HG02938 (cell line): ENCODE measurements around the gene FBRSL1.
"Not testable (repeated sequence)": the region's sequence is repeated elsewhere in the genome, so short reads cannot be mapped to it uniquely, and the experiment has no call there.

Experiments
- ATAC-seq: cut with Tn5 transposase; IDR thresholded peaks from one replicate; pipeline ENCODE4 v1.9.1; 2021; ENCODE audit warnings: mild to moderate bottlenecking, moderate library complexity; ENCODE audit not compliant: unreplicated experiment

FBRSL1 gene

GRCh38 chr12:132522592-132523380 lies 32.8 kb downstream of the FBRSL1 start:
- no peak for ATAC-seq

- ATAC-seq: no peak
These were observed 33.8 kb downstream of the FBRSL1 start for GRCh38 chr12:132523576-132524331.

GRCh38 chr12:132524405-132524804 lies 34.5 kb downstream of the FBRSL1 start:
- ATAC-seq: no peak

- ATAC-seq: no peak
These were observed 35.3 kb downstream of the FBRSL1 start for GRCh38 chr12:132525011-132525832.

- no peak for ATAC-seq
These were observed 36.0 kb downstream of the FBRSL1 start for GRCh38 chr12:132525833-132526455.

- ATAC-seq: no peak
These were observed 37.4 kb downstream of the FBRSL1 start for GRCh38 chr12:132527186-132527882.

GRCh38 chr12:132527883-132528264 lies 37.9 kb downstream of the FBRSL1 start:
- ATAC-seq: no peak

GRCh38 chr12:132528564-132529106 lies 38.7 kb downstream of the FBRSL1 start:
- ATAC-seq: no peak

GRCh38 chr12:132529156-132529839 lies 39.3 kb downstream of the FBRSL1 start:
- no peak for ATAC-seq

GRCh38 chr12:132529906-132530305 lies 40.0 kb downstream of the FBRSL1 start:
- no peak for ATAC-seq

- no peak for ATAC-seq
These were observed 40.5 kb downstream of the FBRSL1 start for GRCh38 chr12:132530447-132530846.

GRCh38 chr12:132530851-132531250 lies 40.9 kb downstream of the FBRSL1 start:
- no peak for ATAC-seq

GRCh38 chr12:132532711-132533583 lies 43.0 kb downstream of the FBRSL1 start:
- ATAC-seq: not testable (repeated sequence)

- no peak for ATAC-seq
These were observed 43.6 kb downstream of the FBRSL1 start for GRCh38 chr12:132533584-132533958.

GRCh38 chr12:132534076-132534475 lies 44.1 kb downstream of the FBRSL1 start:
- ATAC-seq: no peak

- no peak for ATAC-seq
These were observed 45.1 kb downstream of the FBRSL1 start for GRCh38 chr12:132535019-132535418.

GRCh38 chr12:132536102-132536876 lies 46.3 kb downstream of the FBRSL1 start:
- ATAC-seq: no peak

- ATAC-seq: no peak
These were observed 47.1 kb downstream of the FBRSL1 start for GRCh38 chr12:132537049-132537448.
